HCT116 (cell line): ENCODE data around the gene PTPRC. TPM values are rescaled to one million over a fixed set of nuclear protein-coding genes. Genes with fewer than 3 reads are reported as not detected.

Source experiments
- ATAC-seq: fragments of 200-7000 bp; cut with Tn5 transposase; 2 replicates; pipeline ENCODE4 v1.9.1; 2020; ENCODE audit warnings: mild to moderate bottlenecking, moderate library complexity
- BruUV-seq: library from RNA; stranded (reverse); fragments of 400-500 nt; replicated peaks from 2 replicates; lab custom pipeline; 2021; lab: Mats Ljungman, UMichigan
- CTCF ChIA-PET: fragments of 300-600 bp; sonication (Branson Sonifier 250); formaldehyde crosslinking; loops from one replicate; lab custom pipeline; 2021; ENCODE audit warnings: antibody characterized with exemption; lab: Charles Lee
- POLR2A ChIA-PET: fragments of 300-600, 350-600 bp; sonication (Branson Sonifier 250); formaldehyde crosslinking; loops from one replicate; lab custom pipeline; 2021; ENCODE audit warnings: antibody characterized with exemption; lab: Charles Lee
- RAD21 ChIA-PET, 2 experiments: fragments of 300-600 bp; sonication (Branson Sonifier 250); formaldehyde crosslinking; loops; one replicate each; lab custom pipeline; 2023; ENCODE audit warnings: low total read pairs in 2 of 2; ENCODE audit not compliant: uncharacterized antibody in 2 of 2, unreplicated experiment in 2 of 2, low non-redundant PET in 1 of 2; lab: Charles Lee
- DNase-seq: peaks from one replicate; pipeline ENCODE4 v3.0.0-alpha.2; 2010; ENCODE audit warnings: low read depth, low spot score
- H2AFZ ChIP-seq: fragments of 200-600 bp; shearing (Covaris generic), sonication (generic); 2 replicates; pipeline ENCODE4 v1.6.1; 2017; ENCODE audit warnings: low read depth, mixed run types, mixed read lengths, antibody characterized with exemption, low read length; ENCODE audit not compliant: poor library complexity, severe bottlenecking
- H3K27ac ChIP-seq: 2 replicates; pipeline ENCODE4 v1.5.1; 2012; ENCODE audit warnings: low read depth, low read length
- H3K27me3 ChIP-seq: fragments of 200-600 bp; sonication (generic); 2 replicates; pipeline ENCODE4 v1.6.1; 2016; ENCODE audit warnings: mixed run types, low read length, mixed read lengths; ENCODE audit not compliant: insufficient read depth
- H3K36me3 ChIP-seq, 2 experiments: fragments of 200-500 bp in 1 of 2; fragments of 200-600 bp in 1 of 2; sonication (Bioruptor generic) in 1 of 2; sonication (generic) in 1 of 2; 2 replicates each; pipeline versions ENCODE4 v1.5.1 to v1.6.1; 2014 to 2016; ENCODE audit warnings: low read length in 2 of 2, inconsistent platforms in 1 of 2, mixed read lengths in 1 of 2, mixed run types in 1 of 2; ENCODE audit not compliant: insufficient read depth in 2 of 2, control insufficient read depth in 1 of 2
- H3K4me1 ChIP-seq, 2 experiments: fragments of 200-600 bp in 1 of 2; sonication (generic) in 1 of 2; 2 replicates each; pipeline versions ENCODE4 v1.5.1 to v1.6.1; 2012 to 2017; ENCODE audit warnings: low read length in 2 of 2, inconsistent platforms in 1 of 2, mild to moderate bottlenecking in 1 of 2, mixed read lengths in 1 of 2, mixed run types in 1 of 2, moderate library complexity in 1 of 2; ENCODE audit not compliant: insufficient read depth in 2 of 2, control insufficient read depth in 1 of 2
- H3K4me2 ChIP-seq: fragments of 200-600 bp; sonication (generic); 2 replicates; pipeline ENCODE4 v1.6.1; 2017; ENCODE audit warnings: mixed run types, low read length, mixed read lengths
- H3K4me3 ChIP-seq, 2 experiments: fragments of 200-600 bp in 1 of 2; sonication (generic) in 1 of 2; replicated peaks in 1 of 2; 2 replicates each; pipeline ENCODE4 v1.5.1; 2011 to 2016; ENCODE audit warnings: low read length in 2 of 2, control low read depth in 1 of 2, low read depth in 1 of 2, mild to moderate bottlenecking in 1 of 2, mixed read lengths in 1 of 2, mixed run types in 1 of 2
- H3K79me2 ChIP-seq: fragments of 200-600 bp; sonication (generic); 2 replicates; pipeline ENCODE4 v1.6.1; 2017; ENCODE audit warnings: mild to moderate bottlenecking, mixed run types, low read length, moderate library complexity, mixed read lengths; ENCODE audit not compliant: insufficient read depth
- H3K9ac ChIP-seq: fragments of 200-600 bp; sonication (generic); 2 replicates; pipeline ENCODE4 v1.6.1; 2016; ENCODE audit warnings: low read length, mixed read lengths
- H3K9me2 ChIP-seq: fragments of 200-600 bp; sonication (generic), shearing (Covaris generic); 2 replicates; pipeline ENCODE4 v1.6.1; 2017; ENCODE audit warnings: mixed run types, mild to moderate bottlenecking, moderate library complexity; ENCODE audit not compliant: insufficient read depth
- H3K9me3 ChIP-seq, 2 experiments: fragments of 200-500 bp in 1 of 2; fragments of 200-600 bp in 1 of 2; sonication (Bioruptor generic) in 1 of 2; sonication (generic) in 1 of 2; 2 replicates each; pipeline ENCODE4 v1.6.1; 2014 to 2017; ENCODE audit warnings: low read length in 2 of 2, mixed read lengths in 2 of 2, inconsistent platforms in 1 of 2, low read depth in 1 of 2, mild to moderate bottlenecking in 1 of 2, mixed run types in 1 of 2, moderate library complexity in 1 of 2; ENCODE audit not compliant: control insufficient read depth in 1 of 2, insufficient read depth in 1 of 2
- H4K20me1 ChIP-seq: fragments of 200-600 bp; sonication (generic), shearing (Covaris generic); 2 replicates; pipeline ENCODE4 v1.6.1; 2017; ENCODE audit warnings: mixed run types, mild to moderate bottlenecking, moderate library complexity; ENCODE audit not compliant: insufficient read depth
- ATF3 ChIP-seq: IDR thresholded peaks from 2 replicates; pipeline ENCODE4 v1.6.1; 2012
- CEBPB ChIP-seq: IDR thresholded peaks from 2 replicates; pipeline ENCODE4 v1.6.1; 2012; ENCODE audit warnings: low read depth
- CTCF ChIP-seq, 3 experiments: fragments of 200-600 bp in 1 of 3; sonication (generic) in 1 of 3; IDR thresholded peaks in 2 of 3; conservative IDR thresholded peaks in 1 of 3; 2 replicates each; pipeline ENCODE4 v1.5.1; 2012 to 2017; ENCODE audit warnings: low read depth in 2 of 3, low read length in 2 of 3, antibody characterized with exemption in 1 of 3, borderline replicate concordance in 1 of 3, control low read depth in 1 of 3, mild to moderate bottlenecking in 1 of 3, mixed read lengths in 1 of 3, mixed run types in 1 of 3, moderate library complexity in 1 of 3; ENCODE audit not compliant: insufficient read depth in 1 of 3
- ELF1 ChIP-seq: IDR thresholded peaks from 2 replicates; pipeline ENCODE4 v1.6.1; 2012; ENCODE audit warnings: low read depth, borderline replicate concordance
- EZH2 ChIP-seq: fragments of 200-600 bp; sonication (generic); IDR thresholded peaks from 2 replicates; pipeline ENCODE4 v1.6.1; 2017; ENCODE audit warnings: antibody characterized with exemption, mixed run types
- EZH2phosphoT487 ChIP-seq: fragments of 200-600 bp; IDR thresholded peaks from 2 replicates; pipeline ENCODE4 v1.6.1; 2018; ENCODE audit warnings: antibody characterized with exemption, borderline replicate concordance
- FOSL1 ChIP-seq: IDR thresholded peaks from 2 replicates; pipeline ENCODE4 v1.6.1; 2012; ENCODE audit warnings: low read depth
- JUND ChIP-seq: IDR thresholded peaks from 2 replicates; pipeline ENCODE4 v1.6.1; 2012
- POLR2A ChIP-seq: IDR thresholded peaks from 2 replicates; pipeline ENCODE4 v1.7.0; 2011; ENCODE audit warnings: borderline replicate concordance; ENCODE audit not compliant: insufficient read depth, insufficient read length; ENCODE audit errors: extremely low read depth
- POLR2AphosphoS5 ChIP-seq: IDR thresholded peaks from 2 replicates; pipeline ENCODE4 v1.6.1; 2011; ENCODE audit warnings: mild to moderate bottlenecking, low read depth, low read length, moderate library complexity
- RAD21 ChIP-seq: IDR thresholded peaks from 2 replicates; pipeline ENCODE4 v1.6.1; 2012; ENCODE audit warnings: low read depth, mild to moderate bottlenecking
- SIN3A ChIP-seq: IDR thresholded peaks from 2 replicates; pipeline ENCODE4 v1.6.1; 2012; ENCODE audit warnings: low read depth
- SP1 ChIP-seq: IDR thresholded peaks from 2 replicates; pipeline ENCODE4 v1.6.1; 2012; ENCODE audit warnings: low read depth
- SRF ChIP-seq: IDR thresholded peaks from 2 replicates; pipeline ENCODE4 v1.6.1; 2012; ENCODE audit warnings: low read depth
- TCF7L2 ChIP-seq: IDR thresholded peaks from 2 replicates; pipeline ENCODE4 v1.7.0; 2011; ENCODE audit warnings: borderline replicate concordance, inconsistent platforms; ENCODE audit not compliant: insufficient read depth, insufficient read length; ENCODE audit errors: extremely low read depth
- YY1 ChIP-seq: IDR thresholded peaks from 2 replicates; pipeline ENCODE4 v1.6.1; 2011; ENCODE audit warnings: low read length, low read depth, moderate library complexity, mild to moderate bottlenecking; ENCODE audit not compliant: insufficient replicate concordance; ENCODE audit errors: extremely low read depth
- ZFX ChIP-seq: fragments of 450-650 bp; IDR thresholded peaks from 2 replicates; pipeline ENCODE4 v1.6.1; 2017
- ZNF274 ChIP-seq: fragments of 200-500 bp; sonication (Bioruptor generic); IDR thresholded peaks from 2 replicates; pipeline ENCODE4 v1.6.1; 2014; ENCODE audit warnings: mild to moderate bottlenecking, low read depth, low read length, inconsistent platforms
- intact Hi-C: fragments of 100-400 bp; cut with micrococcal nuclease; formaldehyde crosslinking; loops from 2 replicates; pipeline ENCODE4 v1.10.0; 2022
- total RNA-seq: library from RNA; stranded (reverse); gene quantifications from one replicate; pipeline ENCODE4 v1.2.1, GENCODE V29; 2021; ENCODE audit not compliant: unreplicated experiment
- TF ChIP-seq, protein P1 (sequence below): IDR thresholded peaks from 2 replicates; pipeline ENCODE4 v1.6.1; 2012; ENCODE audit warnings: low read depth

Gene PTPRC
- total RNA-seq, 1 experiment from 2014 or later: 1.2 TPM

DNA sequence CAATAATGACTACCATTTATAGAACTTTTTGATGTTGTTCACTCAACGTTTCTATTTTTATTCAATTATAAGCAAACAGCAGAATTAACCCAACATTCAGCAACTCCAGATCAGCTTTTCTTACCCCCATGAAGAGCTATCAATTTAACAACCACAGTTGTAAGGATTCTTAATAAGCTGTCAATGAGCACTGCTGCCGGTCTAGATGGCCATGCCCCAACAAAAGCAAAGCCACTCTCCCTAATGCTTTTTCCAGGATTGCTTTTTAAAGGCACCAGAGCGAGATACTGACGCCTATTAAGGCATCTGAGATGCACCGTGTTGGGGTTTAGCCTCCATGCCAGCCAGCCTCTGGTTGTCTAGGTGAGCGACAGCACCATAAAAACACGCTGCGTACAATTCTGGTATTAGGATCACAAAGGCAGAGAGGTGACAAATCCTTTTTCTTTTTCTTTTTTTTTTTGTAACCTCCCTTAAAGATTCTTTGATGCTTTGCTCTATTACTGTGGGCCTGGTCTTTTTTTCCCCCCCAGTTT is 39.5 kb downstream of the PTPRC start (continued):
- TF ChIP-seq POLR2A: no peak

DNA sequence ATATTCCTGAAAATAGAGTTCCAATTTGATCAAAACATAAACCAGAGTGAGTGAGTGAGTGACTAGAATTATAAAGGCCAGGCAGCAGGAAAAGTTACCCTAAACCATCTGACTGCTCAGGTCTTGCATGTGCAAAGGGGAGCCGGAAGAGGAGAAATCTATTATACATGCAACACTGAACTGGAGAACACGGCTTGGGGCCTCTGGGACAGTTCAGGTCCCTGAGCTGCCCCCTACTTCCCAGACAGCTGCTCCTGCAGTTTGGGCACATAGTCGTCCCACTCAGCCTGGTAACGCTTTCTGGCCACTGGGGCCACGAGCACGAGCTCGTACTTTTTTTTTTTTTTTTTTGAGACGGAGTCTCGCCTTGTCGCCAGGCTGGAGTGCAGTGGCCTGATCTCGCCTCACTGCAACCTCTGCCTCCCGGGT is 40.1 kb downstream of the PTPRC start:
- POLR2A ChIA-PET: no interaction called here

More for the DNA sequence above, 40.1 kb downstream of the PTPRC start:
- no peak overlapping the region for H3K4me3 ChIP-seq
- H4K20me1 ChIP-seq: no peaks in the 10 kb centered on the region
- H2AFZ ChIP-seq: no peak overlapping the region
- intact Hi-C loops: no loop called here
- no peaks in the 10 kb centered on the region for H3K27me3 ChIP-seq
- no TSS peak for BruUV-seq
- CTCF ChIA-PET: no interaction called here
- H3K4me2 ChIP-seq: no peak overlapping the region
- H3K9ac ChIP-seq: no peak overlapping the region
- ATAC-seq (no peak), DNase-seq (no peak)
- H3K9me3 ChIP-seq: no peaks in the 10 kb centered on the region
- no peaks in the 10 kb centered on the region for H3K79me2 ChIP-seq
- H3K27ac ChIP-seq: no peak overlapping the region
- no peaks in the 10 kb centered on the region for H3K36me3 ChIP-seq
- TF ChIP-seq ATF3 (no peak), EZH2phosphoT487 (no peak), ZNF274 (no peak), EZH2 (no peak), TCF7L2 (no peak), ZFX (no peak), YY1 (no peak), SP1 (no peak), CEBPB (no peak), POLR2AphosphoS5 (no peak), SIN3A (no peak), FOSL1 (no peak), CTCF (IDR thresholded peaks at IDR 0.05 in 2 of 3, conservative IDR thresholded peaks at IDR 0.05 in 1 of 3; ENCODE audit: borderline replicate concordance in 1 of 3, insufficient read depth in 1 of 3, low read depth in 2 of 3, low read length in 2 of 3) (no peak), RAD21 (no peak), SRF (no peak), JUND (no peak), POLR2A (no peak), ELF1 (no peak)
- TF ChIP-seq, protein P1, sequence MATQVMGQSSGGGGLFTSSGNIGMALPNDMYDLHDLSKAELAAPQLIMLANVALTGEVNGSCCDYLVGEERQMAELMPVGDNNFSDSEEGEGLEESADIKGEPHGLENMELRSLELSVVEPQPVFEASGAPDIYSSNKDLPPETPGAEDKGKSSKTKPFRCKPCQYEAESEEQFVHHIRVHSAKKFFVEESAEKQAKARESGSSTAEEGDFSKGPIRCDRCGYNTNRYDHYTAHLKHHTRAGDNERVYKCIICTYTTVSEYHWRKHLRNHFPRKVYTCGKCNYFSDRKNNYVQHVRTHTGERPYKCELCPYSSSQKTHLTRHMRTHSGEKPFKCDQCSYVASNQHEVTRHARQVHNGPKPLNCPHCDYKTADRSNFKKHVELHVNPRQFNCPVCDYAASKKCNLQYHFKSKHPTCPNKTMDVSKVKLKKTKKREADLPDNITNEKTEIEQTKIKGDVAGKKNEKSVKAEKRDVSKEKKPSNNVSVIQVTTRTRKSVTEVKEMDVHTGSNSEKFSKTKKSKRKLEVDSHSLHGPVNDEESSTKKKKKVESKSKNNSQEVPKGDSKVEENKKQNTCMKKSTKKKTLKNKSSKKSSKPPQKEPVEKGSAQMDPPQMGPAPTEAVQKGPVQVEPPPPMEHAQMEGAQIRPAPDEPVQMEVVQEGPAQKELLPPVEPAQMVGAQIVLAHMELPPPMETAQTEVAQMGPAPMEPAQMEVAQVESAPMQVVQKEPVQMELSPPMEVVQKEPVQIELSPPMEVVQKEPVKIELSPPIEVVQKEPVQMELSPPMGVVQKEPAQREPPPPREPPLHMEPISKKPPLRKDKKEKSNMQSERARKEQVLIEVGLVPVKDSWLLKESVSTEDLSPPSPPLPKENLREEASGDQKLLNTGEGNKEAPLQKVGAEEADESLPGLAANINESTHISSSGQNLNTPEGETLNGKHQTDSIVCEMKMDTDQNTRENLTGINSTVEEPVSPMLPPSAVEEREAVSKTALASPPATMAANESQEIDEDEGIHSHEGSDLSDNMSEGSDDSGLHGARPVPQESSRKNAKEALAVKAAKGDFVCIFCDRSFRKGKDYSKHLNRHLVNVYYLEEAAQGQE: no peak
- H3K9me2 ChIP-seq: no peaks in the 10 kb centered on the region
- no peaks in the 10 kb centered on the region for H3K4me1 ChIP-seq
- RAD21 ChIA-PET: no interaction called here
